Measurements from ENCODE around the gene GAPT. TPM values are rescaled to one million over a fixed set of nuclear protein-coding genes. Genes with fewer than 3 reads are reported as not detected.

Gene GAPT
- total RNA-seq, 1 experiment from 2014 or later, result not detected

DNA sequence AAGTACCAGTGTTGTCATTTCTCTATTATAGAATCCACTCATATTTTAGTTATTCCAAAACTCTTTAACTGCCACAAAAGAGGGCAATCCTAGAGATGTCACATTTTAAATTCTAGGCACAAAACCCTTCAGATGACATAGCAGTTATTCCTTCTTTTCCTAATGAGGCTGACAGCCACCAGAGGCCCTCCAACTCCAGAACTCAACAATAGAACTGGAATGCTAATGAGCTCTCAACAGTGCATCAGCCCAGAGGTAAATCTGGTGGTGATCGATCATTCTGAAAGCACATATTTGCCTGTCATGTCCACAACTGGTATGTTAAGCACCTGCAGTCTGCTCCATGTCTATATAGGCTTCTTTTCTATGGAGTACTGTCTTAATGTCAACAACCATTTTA is 51.5 kb downstream of the GAPT start:
- Histone ChIP-seq H3K4me2 (ENCODE audit: low read length) (no peak overlapping the region), H3K4me1 (ENCODE audit: insufficient read depth, low read length) (no peaks in the 10 kb centered on the region), H3K9me3 (ENCODE audit: low read length) (no peaks in the 10 kb centered on the region), H3K36me3 (ENCODE audit: low read depth, low read length) (no peaks in the 10 kb centered on the region), H3F3A (ENCODE audit: low read length, unreplicated experiment) (no peaks in the 10 kb centered on the region), H3K27me3 (ENCODE audit: low read length) (0 out of 2 replicates have a peak, but pooled peaks cover 8% of the 10 kb centered on the region), H3K9me2 (replicated peaks; ENCODE audit: low read length) (no peaks in the 10 kb centered on the region), H3K9ac (ENCODE audit: low read length) (no peak overlapping the region), H3K27ac (ENCODE audit: low read length) (no peak overlapping the region), H2AFZ (ENCODE audit: low read length) (no peak overlapping the region), H3K79me2 (ENCODE audit: low read length) (no peaks in the 10 kb centered on the region), H4K20me1 (ENCODE audit: low read length) (no peaks in the 10 kb centered on the region), H3K4me3 (ENCODE audit: low read length) (no peak overlapping the region)
- DNase-seq (no peak), ATAC-seq (no peak)
- intact Hi-C loops (cut with micrococcal nuclease), result no loop called here
- no peak for TF ChIP-seq EZH2 (IDR thresholded peaks at IDR 0.05; ENCODE audit: low read length, unreplicated experiment)
- TF ChIP-seq EZH2phosphoT487 (IDR thresholded peaks at IDR 0.05; ENCODE audit: borderline replicate concordance, low read length), result no peak
- TF ChIP-seq CTCF (conservative IDR thresholded peaks at IDR 0.05; ENCODE audit: low read depth, low read length), result no peak
- BruUV-seq (replicated peaks), result no TSS peak
- POLR2A ChIA-PET (ENCODE audit: unreplicated experiment), result no interaction called here
- CTCF ChIA-PET, result no interaction called here

DNA sequence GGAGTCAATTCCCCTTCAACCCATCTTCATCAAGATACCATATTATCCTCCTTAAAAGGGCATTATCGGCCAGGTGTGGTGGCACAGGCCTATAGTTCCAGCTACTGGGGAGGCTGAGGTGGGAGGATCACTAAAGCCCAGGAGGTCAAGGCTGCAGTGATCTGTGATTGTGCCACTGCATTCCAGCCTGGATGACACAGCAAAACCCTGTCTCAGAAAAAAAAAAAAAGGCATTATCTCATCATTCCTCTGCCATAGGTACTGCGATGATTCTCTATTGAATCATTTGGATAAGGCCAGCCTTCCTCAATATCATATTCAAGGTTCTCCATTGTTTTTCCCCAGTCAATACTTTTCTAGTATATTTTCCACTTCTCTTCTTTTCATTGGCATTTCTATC is 52.5 kb downstream of the GAPT start:
- Histone ChIP-seq H3K79me2 (ENCODE audit: low read length) (no peaks in the 10 kb centered on the region), H4K20me1 (ENCODE audit: low read length) (no peaks in the 10 kb centered on the region), H2AFZ (ENCODE audit: low read length) (no peak overlapping the region), H3K4me2 (ENCODE audit: low read length) (no peak overlapping the region), H3K4me3 (ENCODE audit: low read length) (no peak overlapping the region), H3K27me3 (ENCODE audit: low read length) (0 out of 2 replicates have a peak, but pooled peaks cover 12% of the 10 kb centered on the region), H3K4me1 (ENCODE audit: insufficient read depth, low read length) (no peaks in the 10 kb centered on the region), H3K27ac (ENCODE audit: low read length) (no peak overlapping the region), H3K36me3 (ENCODE audit: low read depth, low read length) (no peaks in the 10 kb centered on the region), H3K9me2 (replicated peaks; ENCODE audit: low read length) (no peaks in the 10 kb centered on the region), H3K9ac (ENCODE audit: low read length) (no peak overlapping the region), H3K9me3 (ENCODE audit: low read length) (no peaks in the 10 kb centered on the region), H3F3A (ENCODE audit: low read length, unreplicated experiment) (no peaks in the 10 kb centered on the region)
- TF ChIP-seq EZH2phosphoT487 (IDR thresholded peaks at IDR 0.05; ENCODE audit: borderline replicate concordance, low read length) (no peak), CTCF (conservative IDR thresholded peaks at IDR 0.05; ENCODE audit: low read depth, low read length) (no peak), EZH2 (IDR thresholded peaks at IDR 0.05; ENCODE audit: low read length, unreplicated experiment) (no peak)
- ChIA-PET POLR2A (ENCODE audit: unreplicated experiment) (no interaction called here), CTCF (no interaction called here)
- DNase-seq (no peak), ATAC-seq (no peak)
- intact Hi-C loops (cut with micrococcal nuclease), result no loop called here
- no TSS peak for BruUV-seq (replicated peaks)

DNA sequence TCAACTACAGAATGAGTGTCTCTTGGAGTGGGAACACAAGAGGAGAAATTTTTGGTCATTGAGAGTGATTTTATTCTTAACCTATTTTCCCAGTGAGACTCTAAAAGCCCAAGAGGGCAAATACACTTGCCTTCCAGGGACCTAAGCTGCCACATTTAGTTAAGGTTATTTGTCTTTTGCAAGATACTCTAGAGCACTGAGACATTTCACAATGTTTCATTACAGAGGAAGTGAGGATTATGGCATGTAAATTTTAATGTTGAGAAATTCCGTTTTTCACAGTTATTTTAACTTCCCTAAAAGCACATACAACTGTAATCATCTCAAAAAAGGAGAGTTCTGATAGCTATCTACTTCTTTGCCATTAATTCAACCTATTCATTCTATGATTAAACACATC is 53.0 kb downstream of the GAPT start:
- H3K9ac ChIP-seq (ENCODE audit: low read length), result no peak overlapping the region
- intact Hi-C loops (cut with micrococcal nuclease), result no loop called here
- no peaks in the 10 kb centered on the region for H3K9me3 ChIP-seq (ENCODE audit: low read length)
- H3K4me3 ChIP-seq (ENCODE audit: low read length), result no peak overlapping the region
- no peak overlapping the region for H2AFZ ChIP-seq (ENCODE audit: low read length)
- no peaks in the 10 kb centered on the region for H4K20me1 ChIP-seq (ENCODE audit: low read length)
- no TSS peak for BruUV-seq (replicated peaks)
- ChIA-PET POLR2A (ENCODE audit: unreplicated experiment) (no interaction called here), CTCF (no interaction called here)
- 0 out of 2 replicates have a peak, but pooled peaks cover 17% of the 10 kb centered on the region for H3K27me3 ChIP-seq (ENCODE audit: low read length)
- ATAC-seq, result no peak
- H3K4me2 ChIP-seq (ENCODE audit: low read length), result no peak overlapping the region
- H3F3A ChIP-seq (ENCODE audit: low read length, unreplicated experiment), result no peaks in the 10 kb centered on the region
- H3K79me2 ChIP-seq (ENCODE audit: low read length), result no peaks in the 10 kb centered on the region
- TF ChIP-seq EZH2 (IDR thresholded peaks at IDR 0.05; ENCODE audit: low read length, unreplicated experiment) (no peak), CTCF (conservative IDR thresholded peaks at IDR 0.05; ENCODE audit: low read depth, low read length) (no peak), EZH2phosphoT487 (IDR thresholded peaks at IDR 0.05; ENCODE audit: borderline replicate concordance, low read length) (no peak)
- H3K9me2 ChIP-seq (replicated peaks; ENCODE audit: low read length), result no peaks in the 10 kb centered on the region
- H3K27ac ChIP-seq (ENCODE audit: low read length), result no peak overlapping the region
- DNase-seq, result no peak
- H3K36me3 ChIP-seq (ENCODE audit: low read depth, low read length), result no peaks in the 10 kb centered on the region
- H3K4me1 ChIP-seq (ENCODE audit: insufficient read depth, low read length), result no peaks in the 10 kb centered on the region
